Measurements from ENCODE around the gene PLPP3. TPM values are rescaled to one million over a fixed set of nuclear protein-coding genes. Genes with fewer than 3 reads are reported as not detected.

The PLPP3 gene
- total RNA-seq, 4 donors from 2014 or later: 33.6 to 113 (median 67.1) TPM

- TF ChIP-seq POLR2A (IDR thresholded peaks at IDR 0.05) (no peak), CTCF (IDR thresholded peaks at IDR 0.05) (no peak)
- peak in 1 of 2 donors; percentile 88 for DNase-seq (ENCODE audit: low spot score in 2 of 2)
- H3K4me3 ChIP-seq (ENCODE audit: low read depth, poor library complexity, severe bottlenecking): peak overlapping the region; percentile 90
- intact Hi-C loops (cut with DNase I; ENCODE audit: low total_unique reads): no loop called here
- WGBS, 2 donors: 1% methylated on average over 25 to 28 of the region's 64 CpGs
These were observed 1.0 kb downstream of the PLPP3 start for GRCh38 chr1:56578138-56578962.

- intact Hi-C loops (cut with DNase I; ENCODE audit: low total_unique reads): no loop called here
These were observed 1.8 kb downstream of the PLPP3 start for GRCh38 chr1:56577406-56578137.

GRCh38 chr1:56576880-56577405, 2.4 kb downstream of the PLPP3 start:
- 13 to 19% methylated on average over 1 of the region's 1 CpG for WGBS, 2 donors
- H3K4me3 ChIP-seq (ENCODE audit: low read depth, poor library complexity, severe bottlenecking): peak overlapping the region; percentile 90
- TF ChIP-seq POLR2A (IDR thresholded peaks at IDR 0.05): no peak
- no peak for TF ChIP-seq CTCF (IDR thresholded peaks at IDR 0.05)
- intact Hi-C loops (cut with DNase I; ENCODE audit: low total_unique reads): no loop called here
- no peak for DNase-seq (ENCODE audit: low spot score in 2 of 2)

More at GRCh38 chr1:56577406-56578137, 1.8 kb downstream of the PLPP3 start:
- peak overlapping the region; percentile 90 for H3K4me3 ChIP-seq (ENCODE audit: low read depth, poor library complexity, severe bottlenecking)
- 20 to 21% methylated on average over 12 of the region's 12 CpGs for WGBS, 2 donors
- no peak for DNase-seq (ENCODE audit: low spot score in 2 of 2)
- no peak for TF ChIP-seq POLR2A (IDR thresholded peaks at IDR 0.05)
- no peak for TF ChIP-seq CTCF (IDR thresholded peaks at IDR 0.05)

- DNase-seq (ENCODE audit: low spot score in 2 of 2): no peak
- 7 to 17% methylated on average over 3 of the region's 3 CpGs for WGBS, 2 donors
- TF ChIP-seq CTCF (IDR thresholded peaks at IDR 0.05) (no peak), POLR2A (IDR thresholded peaks at IDR 0.05) (no peak)
- H3K4me3 ChIP-seq (ENCODE audit: low read depth, poor library complexity, severe bottlenecking): no peak overlapping the region
- intact Hi-C loops (cut with DNase I; ENCODE audit: low total_unique reads): no loop called here
These were observed 3.5 kb downstream of the PLPP3 start for GRCh38 chr1:56575865-56576264.

- WGBS, 2 donors: 56 to 62% methylated on average over 4 of the region's 4 CpGs
- TF ChIP-seq POLR2A (IDR thresholded peaks at IDR 0.05) (no peak), CTCF (IDR thresholded peaks at IDR 0.05) (no peak)
- H3K4me3 ChIP-seq (ENCODE audit: low read depth, poor library complexity, severe bottlenecking): no peak overlapping the region
- intact Hi-C loops (cut with DNase I; ENCODE audit: low total_unique reads): no loop called here
- DNase-seq (ENCODE audit: low spot score in 2 of 2): no peak
These were observed 4.6 kb downstream of the PLPP3 start for GRCh38 chr1:56574794-56575193.

Data from lower leg skin (tissue), 4 donors.